Parathyroid adenoma (tissue), 2 donors: ENCODE measurements around the gene ZCCHC10.
"Not testable (repeated sequence)": the region's sequence is repeated elsewhere in the genome, so short reads cannot be mapped to it uniquely, and the experiment has no call there.

ENCODE experiments used
- H2AFZ ChIP-seq: fragments of 300-600 bp; sonication (generic); one replicate; pipeline ENCODE4 v1.7.0; 2017; ENCODE audit warnings: antibody characterized with exemption, mild to moderate bottlenecking
- H3K27ac ChIP-seq: fragments of 300-600 bp; sonication (generic); one replicate; pipeline ENCODE4 v1.7.0; 2017
- H3K27me3 ChIP-seq: fragments of 300-600 bp; sonication (generic); one replicate; pipeline ENCODE4 v1.7.0; 2017; ENCODE audit warnings: low read length; ENCODE audit not compliant: control insufficient read depth, insufficient read depth
- H3K36me3 ChIP-seq: fragments of 300-600 bp; sonication (generic); one replicate; pipeline ENCODE4 v1.7.0; 2017; ENCODE audit warnings: low read length; ENCODE audit not compliant: control insufficient read depth, insufficient read depth
- H3K4me1 ChIP-seq: fragments of 300-600 bp; sonication (generic); one replicate; pipeline ENCODE4 v1.7.0; 2017; ENCODE audit warnings: control low read depth
- H3K4me2 ChIP-seq: fragments of 300-600 bp; sonication (generic); one replicate; pipeline ENCODE4 v1.7.0; 2017; ENCODE audit warnings: low read length
- H3K4me3 ChIP-seq: fragments of 300-600 bp; sonication (generic); one replicate; pipeline ENCODE4 v1.7.0; 2017; ENCODE audit warnings: low read depth, low read length
- H3K79me2 ChIP-seq: fragments of 300-600 bp; sonication (generic); one replicate; pipeline ENCODE4 v1.7.0; 2017; ENCODE audit warnings: control low read depth
- H3K9ac ChIP-seq: fragments of 300-600 bp; sonication (generic); one replicate; pipeline ENCODE4 v1.7.0; 2017; ENCODE audit warnings: mild to moderate bottlenecking
- H3K9me3 ChIP-seq: fragments of 300-600 bp; sonication (generic); one replicate; pipeline ENCODE4 v1.7.0; 2017; ENCODE audit warnings: low read length; ENCODE audit not compliant: control insufficient read depth
- TF ChIP-seq, protein P1 (sequence below): fragments of 300-600 bp; sonication (generic); IDR thresholded peaks from one replicate; pipeline ENCODE4 v1.7.0; 2017; ENCODE audit warnings: antibody characterized with exemption, mild to moderate bottlenecking
- donor health status: primary hyperparathyroidism.

ZCCHC10 gene

DNA sequence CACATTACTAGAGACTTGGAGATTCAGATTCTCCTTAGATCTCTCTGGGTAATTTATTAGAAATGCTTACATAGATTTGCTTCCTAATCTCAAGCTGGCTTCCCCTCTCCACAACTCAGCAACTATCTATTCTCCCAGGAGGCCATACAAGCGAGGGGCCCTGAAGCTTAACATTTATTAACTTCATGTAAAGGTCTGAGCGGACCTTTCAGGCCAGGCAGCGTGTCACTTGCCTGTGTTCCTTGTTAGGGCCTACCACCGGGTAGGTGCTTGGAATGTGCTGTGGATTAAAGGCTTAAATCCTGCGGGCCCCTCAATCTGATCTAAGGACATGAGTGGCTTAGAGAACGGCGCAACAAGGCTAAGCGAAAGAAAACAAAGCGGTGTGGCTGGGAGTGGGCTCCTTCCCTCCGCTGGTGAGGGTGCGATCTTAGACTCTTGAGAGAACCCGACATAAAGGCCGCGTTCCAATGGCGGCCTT is 24.8 kb upstream of the ZCCHC10 start:
- peak overlapping the region; percentile 97 for H3K27ac ChIP-seq
- no peaks in the 10 kb centered on the region for H3K9me3 ChIP-seq
- H3K79me2 ChIP-seq, result peaks cover 37% of the 10 kb centered on the region
- no peaks in the 10 kb centered on the region for H3K36me3 ChIP-seq
- H3K4me2 ChIP-seq, result peak overlapping the region; percentile 73
- TF ChIP-seq, protein P1, sequence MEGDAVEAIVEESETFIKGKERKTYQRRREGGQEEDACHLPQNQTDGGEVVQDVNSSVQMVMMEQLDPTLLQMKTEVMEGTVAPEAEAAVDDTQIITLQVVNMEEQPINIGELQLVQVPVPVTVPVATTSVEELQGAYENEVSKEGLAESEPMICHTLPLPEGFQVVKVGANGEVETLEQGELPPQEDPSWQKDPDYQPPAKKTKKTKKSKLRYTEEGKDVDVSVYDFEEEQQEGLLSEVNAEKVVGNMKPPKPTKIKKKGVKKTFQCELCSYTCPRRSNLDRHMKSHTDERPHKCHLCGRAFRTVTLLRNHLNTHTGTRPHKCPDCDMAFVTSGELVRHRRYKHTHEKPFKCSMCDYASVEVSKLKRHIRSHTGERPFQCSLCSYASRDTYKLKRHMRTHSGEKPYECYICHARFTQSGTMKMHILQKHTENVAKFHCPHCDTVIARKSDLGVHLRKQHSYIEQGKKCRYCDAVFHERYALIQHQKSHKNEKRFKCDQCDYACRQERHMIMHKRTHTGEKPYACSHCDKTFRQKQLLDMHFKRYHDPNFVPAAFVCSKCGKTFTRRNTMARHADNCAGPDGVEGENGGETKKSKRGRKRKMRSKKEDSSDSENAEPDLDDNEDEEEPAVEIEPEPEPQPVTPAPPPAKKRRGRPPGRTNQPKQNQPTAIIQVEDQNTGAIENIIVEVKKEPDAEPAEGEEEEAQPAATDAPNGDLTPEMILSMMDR, result no peak
- peak overlapping the region; percentile 89 for H2AFZ ChIP-seq
- no peaks in the 10 kb centered on the region for H3K27me3 ChIP-seq
- peaks cover 22% of the 10 kb centered on the region for H3K4me1 ChIP-seq
- H3K4me3 ChIP-seq, result peak overlapping the region; percentile 93
- H3K9ac ChIP-seq, result peak overlapping the region; percentile 97

- TF ChIP-seq, protein P1, result no peak
- Histone ChIP-seq H3K9ac (no peak overlapping the region), H3K36me3 (no peaks in the 10 kb centered on the region), H3K27me3 (no peaks in the 10 kb centered on the region), H3K79me2 (peaks cover 31% of the 10 kb centered on the region), H3K4me3 (peak overlapping the region; percentile 93), H2AFZ (peak overlapping the region; percentile 89), H3K9me3 (no peaks in the 10 kb centered on the region), H3K4me1 (peaks cover 22% of the 10 kb centered on the region), H3K4me2 (peak overlapping the region; percentile 73), H3K27ac (peak overlapping the region; percentile 97)
Measured at GRCh38 chr5:133050521-133050920, 24.2 kb upstream of the ZCCHC10 start.

DNA sequence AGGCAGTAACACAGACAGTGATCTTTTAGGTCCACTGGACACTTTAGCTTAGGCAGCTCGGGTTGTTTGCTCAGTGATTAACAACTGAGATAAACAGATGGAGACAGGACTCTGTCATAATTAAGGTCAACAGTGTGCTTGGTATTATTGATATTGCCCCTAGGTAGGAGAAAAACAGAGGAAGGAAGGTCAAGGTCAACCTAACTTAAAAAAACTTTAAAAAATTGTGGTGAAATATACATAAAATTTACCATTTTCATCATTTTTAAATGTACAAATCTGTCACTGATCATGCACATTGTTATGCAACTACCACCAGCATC is 23.3 kb upstream of the ZCCHC10 start:
- Histone ChIP-seq H3K4me1 (peaks cover 22% of the 10 kb centered on the region), H3K27me3 (no peaks in the 10 kb centered on the region), H3K9me3 (no peaks in the 10 kb centered on the region), H3K9ac (no peak overlapping the region), H3K36me3 (no peaks in the 10 kb centered on the region), H2AFZ (no peak overlapping the region), H3K27ac (peak overlapping the region; percentile 31), H3K79me2 (peaks cover 26% of the 10 kb centered on the region), H3K4me2 (peak overlapping the region; percentile 18), H3K4me3 (peak overlapping the region; percentile 13)
- TF ChIP-seq, protein P1, result no peak

- Histone ChIP-seq H3K27me3 (no peaks in the 10 kb centered on the region), H3K9me3 (no peaks in the 10 kb centered on the region), H3K27ac (peak overlapping the region; percentile 31), H3K9ac (no peak overlapping the region), H3K4me3 (peak overlapping the region; percentile 13), H3K36me3 (no peaks in the 10 kb centered on the region), H2AFZ (no peak overlapping the region), H3K4me2 (peak overlapping the region; percentile 18), H3K79me2 (peaks cover 21% of the 10 kb centered on the region), H3K4me1 (peaks cover 22% of the 10 kb centered on the region)
- TF ChIP-seq, protein P1, result no peak
Measured at GRCh38 chr5:133048993-133049725, 22.8 kb upstream of the ZCCHC10 start.

DNA sequence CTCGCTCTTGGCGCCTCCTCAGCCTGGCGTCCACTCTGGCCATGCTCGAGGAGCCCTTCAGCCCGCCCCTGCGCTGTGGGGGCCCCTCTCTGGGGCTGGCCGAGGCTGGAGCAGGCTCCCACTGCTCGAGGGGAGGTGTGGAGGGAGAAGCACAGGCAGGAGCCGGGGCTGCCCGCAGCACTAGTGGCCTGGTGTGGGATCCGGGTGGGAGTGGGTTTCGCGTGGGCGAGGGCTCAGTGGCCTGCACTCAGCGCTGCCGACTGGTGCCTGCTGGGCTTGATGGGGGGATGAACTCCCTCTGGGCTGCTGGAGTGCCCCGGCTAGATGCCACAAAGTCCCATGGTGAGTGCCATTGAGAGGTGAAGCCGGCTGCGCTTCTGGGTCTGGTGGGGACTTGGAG is 21.1 kb upstream of the ZCCHC10 start:
- Histone ChIP-seq H3K27me3 (no peaks in the 10 kb centered on the region), H3K27ac (no peak overlapping the region), H3K4me1 (peaks cover 18% of the 10 kb centered on the region), H2AFZ (no peak overlapping the region), H3K4me3 (no peak overlapping the region), H3K79me2 (peaks cover 6% of the 10 kb centered on the region), H3K4me2 (no peak overlapping the region), H3K9ac (no peak overlapping the region), H3K9me3 (no peaks in the 10 kb centered on the region), H3K36me3 (no peaks in the 10 kb centered on the region)
- TF ChIP-seq, protein P1, result no peak

DNA sequence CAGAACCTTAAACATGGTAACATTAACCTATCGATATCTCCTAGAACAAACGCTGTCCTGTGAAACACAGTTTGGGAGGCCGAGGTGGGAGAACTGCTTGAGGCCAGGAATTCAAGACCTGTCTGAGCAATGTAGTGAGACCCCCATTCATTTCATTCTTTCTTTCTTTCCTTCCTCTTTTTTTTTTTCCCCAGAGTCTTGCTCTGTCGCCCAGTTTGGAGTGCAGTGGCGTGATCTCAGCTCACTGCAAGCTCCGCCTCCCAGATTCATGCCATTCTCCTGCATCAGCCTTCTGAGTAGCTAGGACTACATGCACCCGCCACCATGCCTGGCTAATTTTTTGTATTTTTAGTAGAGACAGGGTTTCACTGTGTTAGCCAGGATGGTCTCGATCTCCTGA is 20.2 kb upstream of the ZCCHC10 start:
- H3K79me2 ChIP-seq, H3K36me3 ChIP-seq, H3K9ac ChIP-seq, H3K4me3 ChIP-seq, H2AFZ ChIP-seq, H3K27ac ChIP-seq, H3K27me3 ChIP-seq, H3K9me3 ChIP-seq, H3K4me2 ChIP-seq: not testable (repeated sequence)
- peaks cover 18% of the 10 kb centered on the region for H3K4me1 ChIP-seq
